Lower leg skin (tissue), 4 donors: Measurements from ENCODE around the gene ARHGEF19. TPM values are rescaled to one million over a fixed set of nuclear protein-coding genes. Genes with fewer than 3 reads are reported as not detected.

ENCODE experiments used
- DNase-seq, 2 donors: peaks; one replicate each; pipeline ENCODE4 v3.0.0-alpha.2; 2019; ENCODE audit warnings: low spot score in 2 of 2
- H3K4me3 ChIP-seq: fragments of 200-600 bp; sonication (generic); 2 replicates; pipeline ENCODE4 v1.5.1; 2017; ENCODE audit warnings: mild to moderate bottlenecking, low read depth; ENCODE audit not compliant: poor library complexity, severe bottlenecking
- CTCF ChIP-seq, 3 donors: fragments of 450-650 bp; IDR thresholded peaks; one replicate each; pipeline ENCODE4 v1.5.1; 2016; ENCODE audit warnings: antibody characterized with exemption in 3 of 3, mild to moderate bottlenecking in 3 of 3, moderate library complexity in 2 of 3
- POLR2A ChIP-seq, 2 donors: fragments of 450-650 bp; IDR thresholded peaks; one replicate each; pipeline ENCODE4 v1.6.1; 2016 to 2017; ENCODE audit warnings: antibody characterized with exemption in 2 of 2, mild to moderate bottlenecking in 1 of 2, moderate library complexity in 1 of 2
- WGBS, 2 donors: methylation state at CpG; one replicate each; pipeline ENCODE4 v1.1.5; 2018; 5-methylcytosine and 5-hydroxymethylcytosine counted together
- intact Hi-C: fragments of 100-400 bp; cut with DNase I; formaldehyde crosslinking; loops from one replicate; pipeline ENCODE4 v1.15.0; 2023; ENCODE audit warnings: low total_unique reads
- total RNA-seq, 4 donors: library from RNA; depleted of rRNA; stranded (reverse); fragments of >200 nt; gene quantifications; one replicate each; pipeline ENCODE4 v1.1.0, GENCODE V29; 2016

Gene ARHGEF19
- total RNA-seq, 4 donors from 2014 or later = 45.7 to 63.1 (median 48.5) TPM

GRCh38 chr1:16209847-16210407 lies 2.5 kb downstream of the ARHGEF19 start:
- TF ChIP-seq CTCF (IDR thresholded peaks at IDR 0.05) (no peak), POLR2A (IDR thresholded peaks at IDR 0.05) (no peak)
- DNase-seq = no peak
- no peak overlapping the region for H3K4me3 ChIP-seq
- intact Hi-C loops = no loop called here
- WGBS, 2 donors = 69 to 76% methylated on average over 9 to 11 of the region's 11 CpGs

- no peak for TF ChIP-seq CTCF (IDR thresholded peaks at IDR 0.05)
- TF ChIP-seq POLR2A (IDR thresholded peaks at IDR 0.05) = no peak
- intact Hi-C loops = no loop called here
- DNase-seq = no peak
- H3K4me3 ChIP-seq = no peak overlapping the region
- WGBS, 2 donors = 75 to 82% methylated on average over 9 of the region's 9 CpGs
Measured at GRCh38 chr1:16209132-16209846, 3.2 kb downstream of the ARHGEF19 start.

- WGBS, 2 donors = 58 to 69% methylated on average over 7 to 13 of the region's 13 CpGs
- TF ChIP-seq POLR2A (IDR thresholded peaks at IDR 0.05) (no peak), CTCF (IDR thresholded peaks at IDR 0.05) (no peak)
- intact Hi-C loops = no loop called here
Measured at GRCh38 chr1:16208270-16208987, 4.0 kb downstream of the ARHGEF19 start.

GRCh38 chr1:16207318-16208269 lies 4.9 kb downstream of the ARHGEF19 start:
- DNase-seq = no peak
- intact Hi-C loops = no loop called here
- peak overlapping the region; percentile 4 for H3K4me3 ChIP-seq
- TF ChIP-seq CTCF (IDR thresholded peaks at IDR 0.05) = no peak
- TF ChIP-seq POLR2A (IDR thresholded peaks at IDR 0.05) = no peak
- 29 to 38% methylated on average over 21 to 32 of the region's 51 CpGs for WGBS, 2 donors

More at GRCh38 chr1:16208270-16208987, 4.0 kb downstream of the ARHGEF19 start:
- H3K4me3 ChIP-seq = no peak overlapping the region
- no peak for DNase-seq

GRCh38 chr1:16206547-16207317 lies 5.7 kb downstream of the ARHGEF19 start:
- no peak for TF ChIP-seq POLR2A (IDR thresholded peaks at IDR 0.05)
- no peak for TF ChIP-seq CTCF (IDR thresholded peaks at IDR 0.05)
- peak; percentile 97 to 99 for DNase-seq
- intact Hi-C loops = no loop called here
- 0 to 1% methylated on average over 35 to 62 of the region's 87 CpGs for WGBS, 2 donors
- H3K4me3 ChIP-seq = peak overlapping the region; percentile 4
